ENCODE measurements around the gene BAIAP2L1.
"Not testable (repeated sequence)": the region's sequence is repeated elsewhere in the genome, so short reads cannot be mapped to it uniquely, and the experiment has no call there.

- not testable (repeated sequence) for TF ChIP-seq YY1 (IDR thresholded peaks at IDR 0.05; ENCODE audit: insufficient read depth, insufficient read length); ZNF274 (IDR thresholded peaks at IDR 0.05; ENCODE audit: low read depth, low read length)
Measured at GRCh38 chr7:98413655-98414054, 12.8 kb upstream of the BAIAP2L1 start.
